H9 (cell line): Measurements from ENCODE around the gene EVPL. TPM values are rescaled to one million over a fixed set of nuclear protein-coding genes. Genes with fewer than 3 reads are reported as not detected.

Experiments
- DNase-seq: peaks from one replicate; pipeline ENCODE4 v3.0.0-alpha.2; 2017
- H2AFZ ChIP-seq: one replicate; pipeline ENCODE4 v1.6.1; 2013; ENCODE audit warnings: mild to moderate bottlenecking, low read length, control low read depth, moderate library complexity
- H2AK5ac ChIP-seq: 2 replicates; pipeline ENCODE4 v1.6.1; 2013; ENCODE audit warnings: low read length, control low read depth, mixed read lengths; ENCODE audit not compliant: insufficient read length
- H2BK120ac ChIP-seq: one replicate; pipeline ENCODE4 v1.6.1; 2013; ENCODE audit warnings: low read depth, mild to moderate bottlenecking, low read length, control low read depth, inconsistent platforms; ENCODE audit not compliant: poor library complexity, severe bottlenecking
- H2BK12ac ChIP-seq: 2 replicates; pipeline ENCODE4 v1.6.1; 2013; ENCODE audit warnings: low read length, control low read depth, mixed read lengths, low read depth; ENCODE audit not compliant: insufficient read length
- H2BK15ac ChIP-seq: 2 replicates; pipeline ENCODE4 v1.6.1; 2013; ENCODE audit warnings: low read depth, low read length, control low read depth
- H2BK20ac ChIP-seq: one replicate; pipeline ENCODE4 v1.6.1; 2013; ENCODE audit warnings: low read depth, mild to moderate bottlenecking, low read length, control low read depth, inconsistent platforms; ENCODE audit not compliant: poor library complexity, severe bottlenecking
- H2BK5ac ChIP-seq: 2 replicates; pipeline ENCODE4 v1.6.1; 2013; ENCODE audit warnings: low read length, control low read depth, mixed read lengths; ENCODE audit not compliant: insufficient read length
- H3K14ac ChIP-seq: 2 replicates; pipeline ENCODE4 v1.6.1; 2013; ENCODE audit warnings: low read length, control low read depth; ENCODE audit not compliant: insufficient read depth
- H3K18ac ChIP-seq: 2 replicates; pipeline ENCODE4 v1.6.1; 2013; ENCODE audit warnings: low read depth, mild to moderate bottlenecking, mixed read lengths, low read length, control low read depth; ENCODE audit not compliant: insufficient read length
- H3K23ac ChIP-seq: 2 replicates; pipeline ENCODE4 v1.6.1; 2013; ENCODE audit warnings: low read length, control low read depth, mixed read lengths, low read depth; ENCODE audit not compliant: insufficient read length
- H3K23me2 ChIP-seq: 2 replicates; pipeline ENCODE4 v1.6.1; 2013; ENCODE audit warnings: low read depth, mild to moderate bottlenecking, mixed read lengths, low read length, control low read depth; ENCODE audit not compliant: insufficient read length, poor library complexity, severe bottlenecking
- H3K27ac ChIP-seq: 2 replicates; pipeline ENCODE4 v1.5.1; 2013; ENCODE audit warnings: low read length, control low read depth, mixed read lengths, low read depth; ENCODE audit not compliant: insufficient read length
- H3K27me3 ChIP-seq: 2 replicates; pipeline ENCODE4 v1.6.1; 2013; ENCODE audit warnings: low read length, control low read depth, inconsistent platforms; ENCODE audit not compliant: insufficient read depth
- H3K4ac ChIP-seq: 2 replicates; pipeline ENCODE4 v1.6.1; 2013; ENCODE audit warnings: low read depth, mild to moderate bottlenecking, control low read depth, inconsistent platforms, low read length, moderate library complexity
- H3K4me1 ChIP-seq: 2 replicates; pipeline ENCODE4 v1.6.1; 2013; ENCODE audit warnings: low read length, control low read depth, inconsistent platforms; ENCODE audit not compliant: insufficient read depth
- H3K4me2 ChIP-seq: 2 replicates; pipeline ENCODE4 v1.6.1; 2013; ENCODE audit warnings: low read length, control low read depth, mixed read lengths; ENCODE audit not compliant: insufficient read length, insufficient read depth
- H3K56ac ChIP-seq: 2 replicates; pipeline ENCODE4 v1.6.1; 2013; ENCODE audit warnings: low read depth, mild to moderate bottlenecking, mixed read lengths, low read length, control low read depth; ENCODE audit not compliant: insufficient read length
- H3K79me1 ChIP-seq: 2 replicates; pipeline ENCODE4 v1.6.1; 2013; ENCODE audit warnings: low read depth, mild to moderate bottlenecking, moderate library complexity, low read length, control low read depth, inconsistent platforms; ENCODE audit not compliant: insufficient read depth, poor library complexity, severe bottlenecking
- H3K79me2 ChIP-seq: 2 replicates; pipeline ENCODE4 v1.6.1; 2013; ENCODE audit warnings: low read length, control low read depth, inconsistent platforms; ENCODE audit not compliant: insufficient read depth
- H3K9ac ChIP-seq: 2 replicates; pipeline ENCODE4 v1.6.1; 2013; ENCODE audit warnings: low read length, control low read depth, mixed read lengths; ENCODE audit not compliant: insufficient read length; ENCODE audit errors: extremely low read depth
- H3K9me3 ChIP-seq: one replicate; pipeline ENCODE4 v1.6.1; 2013; ENCODE audit warnings: low read depth, low read length, inconsistent platforms; ENCODE audit not compliant: control insufficient read depth
- H3T11ph ChIP-seq: one replicate; pipeline ENCODE4 v1.6.1; 2013; ENCODE audit warnings: mild to moderate bottlenecking, low read length, control low read depth, inconsistent platforms
- H4K20me1 ChIP-seq: one replicate; pipeline ENCODE4 v1.6.1; 2013; ENCODE audit not compliant: control insufficient read depth, insufficient read length, insufficient read depth
- H4K5ac ChIP-seq: 2 replicates; pipeline ENCODE4 v1.6.1; 2013; ENCODE audit warnings: low read depth, mild to moderate bottlenecking, mixed read lengths, low read length, control low read depth; ENCODE audit not compliant: insufficient read length
- H4K8ac ChIP-seq: replicated peaks from 2 replicates; pipeline ENCODE4 v1.6.1; 2013; ENCODE audit warnings: low read length, control low read depth, mixed read lengths, low read depth; ENCODE audit not compliant: insufficient read length
- H4K91ac ChIP-seq: 2 replicates; pipeline ENCODE4 v1.6.1; 2013; ENCODE audit warnings: low read depth, mild to moderate bottlenecking, moderate library complexity, mixed read lengths, low read length, control low read depth; ENCODE audit not compliant: insufficient read length
- H3K27ac Mint-ChIP-seq, 3 experiments: 2 replicates in 2 of 3; 3 replicates in 1 of 3; pipeline ENCODE4 v1.8.0; 2020 to 2021; ENCODE audit warnings: mixed read lengths in 3 of 3, mild to moderate bottlenecking in 1 of 3, moderate library complexity in 1 of 3
- H3K27me3 Mint-ChIP-seq: 2 replicates; pipeline ENCODE4 v1.8.0; 2021; ENCODE audit warnings: low read depth, mild to moderate bottlenecking, moderate library complexity, mixed read lengths
- H3K36me3 Mint-ChIP-seq, 3 experiments: 2 replicates in 2 of 3; 3 replicates in 1 of 3; pipeline ENCODE4 v1.8.0; 2020 to 2021; ENCODE audit warnings: low read depth in 3 of 3, mixed read lengths in 3 of 3; ENCODE audit not compliant: insufficient read depth in 1 of 3
- H3K4me1 Mint-ChIP-seq, 2 experiments: 2 replicates each; pipeline ENCODE4 v1.8.0; 2020; ENCODE audit warnings: mixed read lengths in 2 of 2
- H3K4me3 Mint-ChIP-seq, 2 experiments: 2 replicates in 1 of 2; 3 replicates in 1 of 2; pipeline ENCODE4 v1.8.0; 2020 to 2021; ENCODE audit warnings: mild to moderate bottlenecking in 2 of 2, mixed read lengths in 2 of 2, moderate library complexity in 1 of 2
- H3K9me3 Mint-ChIP-seq, 2 experiments: 2 replicates in 1 of 2; 3 replicates in 1 of 2; pipeline ENCODE4 v1.8.0; 2020; ENCODE audit warnings: mild to moderate bottlenecking in 2 of 2, mixed read lengths in 2 of 2, moderate library complexity in 1 of 2
- WGBS: extraction: QIAGEN DNeasy Blood & Tissue Kit; methylation state at CpG from one replicate; pipeline ENCODE4 v1.1.7; 2013; ENCODE audit warnings: missing lambda C conversion rate, low lambda C conversion rate, mixed read lengths; ENCODE audit not compliant: insufficient read length; ENCODE audit errors: extremely low coverage; 5-methylcytosine and 5-hydroxymethylcytosine counted together
- total RNA-seq: library from RNA; stranded (reverse); gene quantifications from 2 replicates; pipeline ENCODE4 v1.2.1, GENCODE V29; 2021
- TF ChIP-seq, protein P1 (sequence below): fragments of 200-600 bp; sonication (generic); conservative IDR thresholded peaks from 3 replicates; pipeline ENCODE4 v1.8.0; 2021; ENCODE audit warnings: antibody characterized with exemption, mild to moderate bottlenecking

The EVPL gene
- total RNA-seq, 1 experiment from 2014 or later = 0.48 TPM

DNA sequence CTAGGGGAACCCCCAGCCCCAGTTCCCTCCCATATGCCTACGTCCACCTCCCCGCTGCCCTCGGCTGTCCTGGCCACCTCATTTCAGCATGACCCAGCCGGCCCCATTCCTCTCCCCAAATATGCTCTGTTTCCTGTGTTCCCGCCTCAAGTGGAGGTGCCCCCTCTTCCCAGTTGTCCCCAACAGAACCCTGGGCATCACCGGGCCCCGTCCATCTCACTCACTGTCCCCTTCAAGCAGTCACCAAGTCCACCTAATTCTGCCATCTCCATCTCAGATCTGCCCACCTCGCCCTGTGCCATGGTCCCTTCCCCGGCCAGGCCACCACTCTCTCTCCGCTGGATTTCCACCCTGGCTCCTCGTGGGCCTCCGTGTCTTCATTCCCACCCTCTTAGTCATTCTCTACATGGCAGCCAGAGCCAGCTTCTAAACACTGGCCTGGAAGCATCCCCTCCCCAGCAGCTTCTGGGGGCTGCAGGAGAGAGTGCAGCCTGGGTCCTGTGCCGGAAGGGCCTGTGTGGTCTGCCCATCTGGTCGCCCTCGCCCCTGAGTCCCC, 13.7 kb downstream of the EVPL start:
- Histone ChIP-seq H3T11ph (no peak overlapping the region), H3K56ac (no peak overlapping the region), H4K91ac (no peak overlapping the region), H3K14ac (no peak overlapping the region), H3K79me2 (no peaks in the 10 kb centered on the region), H4K5ac (no peak overlapping the region), H2BK120ac (no peak overlapping the region), H2BK12ac (no peak overlapping the region), H3K4me1 (no peaks in the 10 kb centered on the region), H4K8ac (no peak overlapping the region), H3K23me2 (no peaks in the 10 kb centered on the region), H2AFZ (no peak overlapping the region), H2BK20ac (no peak overlapping the region), H3K4me2 (no peak overlapping the region), H3K23ac (no peak overlapping the region), H3K9me3 (no peaks in the 10 kb centered on the region), H3K27ac (no peak overlapping the region), H3K9ac (no peak overlapping the region), H2AK5ac (no peak overlapping the region), H2BK5ac (no peak overlapping the region), H3K79me1 (no peaks in the 10 kb centered on the region), H3K18ac (no peak overlapping the region), H3K27me3 (no peaks in the 10 kb centered on the region), H2BK15ac (no peak overlapping the region), H4K20me1 (no peaks in the 10 kb centered on the region), H3K4ac (no peak overlapping the region)
- H3K9me3 Mint-ChIP-seq = peaks cover 0 to 2% of the 10 kb centered on the region in 2 experiments; a peak in 2 of 5 replicates
- no CpG with 5 or more reads among the region's 15 CpGs for WGBS
- peaks cover 0 to 2% (median 0%) of the 10 kb centered on the region in 3 experiments; a peak in 1 of 7 replicates for H3K36me3 Mint-ChIP-seq
- H3K4me1 Mint-ChIP-seq = peaks cover 3 to 9% of the 10 kb centered on the region in 2 experiments
- TF ChIP-seq, protein P1, sequence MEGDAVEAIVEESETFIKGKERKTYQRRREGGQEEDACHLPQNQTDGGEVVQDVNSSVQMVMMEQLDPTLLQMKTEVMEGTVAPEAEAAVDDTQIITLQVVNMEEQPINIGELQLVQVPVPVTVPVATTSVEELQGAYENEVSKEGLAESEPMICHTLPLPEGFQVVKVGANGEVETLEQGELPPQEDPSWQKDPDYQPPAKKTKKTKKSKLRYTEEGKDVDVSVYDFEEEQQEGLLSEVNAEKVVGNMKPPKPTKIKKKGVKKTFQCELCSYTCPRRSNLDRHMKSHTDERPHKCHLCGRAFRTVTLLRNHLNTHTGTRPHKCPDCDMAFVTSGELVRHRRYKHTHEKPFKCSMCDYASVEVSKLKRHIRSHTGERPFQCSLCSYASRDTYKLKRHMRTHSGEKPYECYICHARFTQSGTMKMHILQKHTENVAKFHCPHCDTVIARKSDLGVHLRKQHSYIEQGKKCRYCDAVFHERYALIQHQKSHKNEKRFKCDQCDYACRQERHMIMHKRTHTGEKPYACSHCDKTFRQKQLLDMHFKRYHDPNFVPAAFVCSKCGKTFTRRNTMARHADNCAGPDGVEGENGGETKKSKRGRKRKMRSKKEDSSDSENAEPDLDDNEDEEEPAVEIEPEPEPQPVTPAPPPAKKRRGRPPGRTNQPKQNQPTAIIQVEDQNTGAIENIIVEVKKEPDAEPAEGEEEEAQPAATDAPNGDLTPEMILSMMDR = no peak
- DNase-seq = no peak
- no peak overlapping the region; a peak in 1 of 7 replicates for H3K27ac Mint-ChIP-seq
- H3K27me3 Mint-ChIP-seq = peaks cover 8% of the 10 kb centered on the region
- no peak overlapping the region for H3K4me3 Mint-ChIP-seq
